ENCODE data around the gene PGS1.

PGS1 gene

GRCh38 chr17:78387977-78388941, 9.8 kb downstream of the PGS1 start:
- ATAC-seq: no peak

GRCh38 chr17:78390241-78391050, 12.0 kb downstream of the PGS1 start:
- no peak for ATAC-seq

GRCh38 chr17:78391051-78391431, 12.6 kb downstream of the PGS1 start:
- ATAC-seq: no peak

- peak in 1 of 2 donors; percentile 48 for ATAC-seq
Measured at GRCh38 chr17:78391843-78392242, 13.4 kb downstream of the PGS1 start.

GRCh38 chr17:78392295-78392694, 13.8 kb downstream of the PGS1 start:
- no peak for ATAC-seq

GRCh38 chr17:78393575-78393974, 15.1 kb downstream of the PGS1 start:
- no peak for ATAC-seq

GRCh38 chr17:78394209-78394608, 15.8 kb downstream of the PGS1 start:
- no peak for ATAC-seq

GRCh38 chr17:78395155-78395554, 16.7 kb downstream of the PGS1 start:
- no peak for ATAC-seq

GRCh38 chr17:78396441-78397337, 18.2 kb downstream of the PGS1 start:
- ATAC-seq: no peak

GRCh38 chr17:78397681-78398101, 19.2 kb downstream of the PGS1 start:
- no peak for ATAC-seq

- no peak for ATAC-seq
Measured at GRCh38 chr17:78398390-78398789, 19.9 kb downstream of the PGS1 start.

- no peak for ATAC-seq
Measured at GRCh38 chr17:78399028-78399692, 20.7 kb downstream of the PGS1 start.

GRCh38 chr17:78399693-78400144, 21.3 kb downstream of the PGS1 start:
- no peak for ATAC-seq

GRCh38 chr17:78400581-78401240, 22.3 kb downstream of the PGS1 start:
- no peak for ATAC-seq

GRCh38 chr17:78401246-78401645, 22.8 kb downstream of the PGS1 start:
- no peak for ATAC-seq

GRCh38 chr17:78401891-78402290, 23.4 kb downstream of the PGS1 start:
- no peak for ATAC-seq

GRCh38 chr17:78403822-78404221, 25.4 kb downstream of the PGS1 start:
- no peak for ATAC-seq

- ATAC-seq: no peak
Measured at GRCh38 chr17:78406396-78406795, 27.9 kb downstream of the PGS1 start.

GRCh38 chr17:78406920-78407319, 28.5 kb downstream of the PGS1 start:
- ATAC-seq: no peak

GRCh38 chr17:78407387-78408000, 29.0 kb downstream of the PGS1 start:
- ATAC-seq: no peak

Data from activated CD4-positive, CD25-positive, alpha-beta regulatory T cell treated with anti-CD3 and anti-CD28 coated beads, Interleukin-2, amount 50 U/mL, for 24 hours (primary cell).